ENCODE data around the gene UBA52.
"Not testable (repeated sequence)": the region's sequence is repeated elsewhere in the genome, so short reads cannot be mapped to it uniquely, and the experiment has no call there.

The UBA52 gene

GRCh38 chr19:18571564-18572344, at the start of gene UBA52:
TSS of gene UBA52 (plus strand) at chr19:18571857. CDS start at chr19:18573301, 1,444 bp downstream.
- DNase-seq (ENCODE audit: low spot score), result peak; percentile 99

DNA sequence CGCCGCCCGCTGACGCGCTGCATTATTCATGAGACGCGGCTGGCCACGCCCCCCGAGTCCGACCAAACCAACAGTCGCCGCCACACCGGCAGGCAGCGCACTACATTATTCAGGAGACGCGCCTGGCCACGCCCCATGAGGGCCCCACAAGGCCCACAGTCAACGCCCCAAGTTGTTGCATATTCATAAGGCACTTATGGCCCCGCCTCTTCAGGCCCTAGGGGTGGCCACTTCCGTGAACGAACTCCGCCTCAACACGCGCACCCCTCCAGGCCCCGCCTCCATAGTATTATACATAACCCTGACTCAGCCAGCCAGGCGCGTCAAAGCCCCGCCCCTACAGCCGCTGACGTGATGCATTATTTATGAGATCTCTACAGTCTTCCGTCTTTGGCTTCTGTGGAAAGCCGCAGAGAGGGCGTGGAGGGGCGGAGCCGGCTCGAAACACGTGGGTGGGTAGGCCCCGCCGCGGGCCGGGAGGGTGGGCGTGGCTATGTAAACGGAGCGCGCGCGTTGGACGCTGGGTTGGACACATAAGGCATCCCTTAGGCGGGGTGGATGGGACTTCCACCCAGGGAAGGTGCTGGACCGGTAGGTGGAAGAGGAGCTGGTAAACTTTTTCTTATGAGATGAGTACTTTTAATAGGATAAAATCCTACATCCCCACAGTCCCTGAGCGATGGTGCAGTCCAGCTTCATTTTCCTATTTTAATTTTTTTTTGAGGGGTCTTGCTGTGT, 49.4 kb upstream of the UBA52 start:
- DNase-seq (ENCODE audit: low spot score), result peak; percentile 100

GRCh38 chr19:18522862-18523440, 48.7 kb upstream of the UBA52 start:
- not testable (repeated sequence) for DNase-seq (ENCODE audit: low spot score)

GRCh38 chr19:18523841-18524240, 47.8 kb upstream of the UBA52 start:
- no peak for DNase-seq (ENCODE audit: low spot score)

DNA sequence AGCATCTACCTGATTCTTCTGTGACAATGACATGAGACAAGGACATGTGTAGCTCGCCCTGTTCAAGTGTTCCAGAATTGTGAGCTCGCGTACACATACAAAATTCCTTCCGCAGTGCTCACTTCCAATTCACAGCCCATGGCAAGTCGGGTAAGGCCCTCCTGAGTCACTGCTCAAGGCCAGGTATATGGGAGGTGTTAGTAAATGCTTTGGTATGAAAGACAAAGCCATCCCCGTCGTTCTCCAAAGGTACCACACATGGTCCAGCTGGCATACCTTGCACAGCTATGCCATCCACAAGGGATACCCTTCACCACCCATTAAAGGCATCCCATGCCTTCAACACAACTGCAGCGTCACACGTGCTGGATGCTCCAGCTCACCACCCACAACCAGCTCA, 45.3 kb upstream of the UBA52 start:
- no peak for DNase-seq (ENCODE audit: low spot score)

GRCh38 chr19:18529782-18530181, 41.9 kb upstream of the UBA52 start:
- DNase-seq (ENCODE audit: low spot score), result no peak

DNA sequence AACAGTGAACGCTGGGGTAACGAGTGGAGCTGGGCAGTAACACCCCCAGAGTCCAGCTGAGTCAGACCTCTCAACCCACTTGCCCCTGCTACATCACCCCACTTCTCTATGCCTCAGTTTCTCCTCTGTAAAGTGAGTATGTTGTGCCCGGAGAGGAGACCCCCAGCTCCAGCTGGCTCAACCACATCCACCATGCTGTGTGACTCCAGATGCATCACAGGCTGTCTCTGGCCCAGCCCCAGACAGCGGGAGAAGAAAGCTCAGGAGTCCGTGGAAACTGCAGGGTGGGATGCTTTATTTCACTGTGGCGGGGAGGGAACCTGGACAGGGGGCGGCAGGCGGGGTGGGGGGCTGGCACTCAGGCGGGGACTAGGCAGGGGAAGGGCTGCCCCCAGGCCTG, 40.2 kb upstream of the UBA52 start:
- no peak for DNase-seq (ENCODE audit: low spot score)

- no peak for DNase-seq (ENCODE audit: low spot score)
Observed at GRCh38 chr19:18532168-18532890, 39.3 kb upstream of the UBA52 start.

DNA sequence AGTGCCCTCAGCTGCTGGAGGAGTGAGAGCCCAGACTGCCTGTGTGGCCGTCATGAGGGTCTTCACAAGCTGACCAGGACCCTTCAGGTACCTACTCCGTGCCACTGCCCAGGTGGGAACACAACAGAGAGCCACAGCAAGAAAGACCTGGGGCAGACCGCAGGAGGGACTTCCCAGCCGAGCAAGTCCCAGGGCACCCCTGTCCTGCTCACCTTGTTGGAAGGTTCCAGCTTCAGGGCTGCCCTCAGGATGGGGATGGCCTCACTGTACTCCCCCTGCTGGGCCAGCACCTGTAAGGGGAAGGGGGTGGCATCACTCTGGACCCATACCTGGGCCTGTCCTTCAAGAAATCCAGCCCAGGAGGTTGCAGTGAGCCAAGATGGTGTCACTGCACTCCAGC, 38.6 kb upstream of the UBA52 start:
- DNase-seq (ENCODE audit: low spot score), result no peak

- no peak for DNase-seq (ENCODE audit: low spot score)
Observed at GRCh38 chr19:18536475-18536874, 35.2 kb upstream of the UBA52 start.

DNA sequence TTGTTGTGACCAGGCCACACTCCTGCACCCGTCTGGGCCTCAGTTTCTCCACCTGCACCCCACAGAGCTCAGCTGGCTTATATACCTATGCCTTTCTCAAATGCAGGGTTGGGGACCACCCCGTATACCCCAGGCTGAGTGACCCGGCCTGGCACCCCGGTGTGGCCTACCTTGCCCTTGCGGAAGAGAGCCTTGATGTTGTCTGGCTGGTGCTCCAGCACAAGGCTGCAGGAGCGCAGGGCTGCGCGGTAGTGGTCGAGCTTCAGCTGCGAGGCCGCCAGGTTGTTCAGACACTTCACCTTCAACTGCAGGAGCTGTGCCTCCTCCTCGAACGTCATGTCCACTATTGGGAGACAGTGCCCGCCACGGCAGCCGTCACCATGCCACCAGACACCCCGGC, 34.2 kb upstream of the UBA52 start:
- no peak for DNase-seq (ENCODE audit: low spot score)

DNA sequence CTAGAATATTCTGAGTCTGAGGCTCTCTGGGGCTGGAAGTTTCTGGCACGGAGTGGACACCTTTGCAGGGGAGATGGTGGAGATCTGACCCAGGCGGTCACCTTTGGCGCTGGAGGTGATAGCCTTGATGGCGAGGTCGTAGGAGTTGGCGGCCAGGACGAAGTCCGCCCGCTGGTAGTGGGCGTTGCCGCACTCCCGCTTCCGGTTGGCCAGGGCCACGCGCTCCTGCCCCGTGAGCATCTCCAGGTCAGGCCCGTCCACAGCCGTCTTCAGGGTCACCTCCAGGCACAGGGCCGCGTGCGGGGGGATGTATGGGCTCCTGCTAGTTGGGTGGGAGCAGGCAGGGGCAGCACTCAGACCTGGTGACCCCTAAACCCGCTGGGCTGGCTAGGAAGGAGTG, 33.5 kb upstream of the UBA52 start:
- DNase-seq (ENCODE audit: low spot score), result no peak

DNA sequence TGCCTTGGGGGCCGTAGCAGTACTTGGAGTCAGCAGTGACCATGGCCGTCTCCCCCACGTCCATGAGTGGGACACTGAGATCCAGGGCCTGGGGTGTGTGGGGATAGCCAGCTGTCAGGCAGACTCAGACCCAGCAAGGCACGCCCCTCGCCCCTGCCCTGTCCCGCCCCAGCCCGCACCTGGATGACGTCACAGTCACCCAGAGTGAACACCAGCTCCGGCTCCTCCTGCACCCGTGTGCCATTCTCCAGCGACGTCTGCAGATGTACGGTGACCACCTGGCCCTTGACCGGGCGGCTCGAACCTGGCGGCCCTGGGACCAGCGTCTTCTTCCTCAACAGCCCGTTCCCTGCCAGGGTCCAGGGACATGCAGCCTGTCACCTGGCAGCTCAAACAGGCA, 32.3 kb upstream of the UBA52 start:
- DNase-seq (ENCODE audit: low spot score), result no peak

DNA sequence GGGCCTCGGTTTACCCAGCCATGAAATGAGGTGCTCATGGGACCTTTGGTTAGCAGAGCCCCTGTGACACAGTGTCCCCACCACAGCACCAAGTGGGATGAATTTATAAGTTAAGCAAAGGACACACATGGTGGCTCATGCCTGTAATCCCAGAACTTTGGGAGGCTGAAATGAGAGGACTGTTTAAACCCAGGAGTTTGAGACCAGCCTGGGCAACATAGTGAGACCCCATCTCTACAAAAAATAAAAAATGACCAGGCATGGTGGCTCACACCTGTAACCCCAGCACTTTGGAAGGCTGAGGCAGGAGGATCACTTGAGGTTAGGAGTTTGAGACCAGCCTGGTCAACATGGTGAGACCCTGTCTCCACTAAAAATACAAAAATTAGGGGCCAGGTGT, 31.5 kb upstream of the UBA52 start:
- not testable (repeated sequence) for DNase-seq (ENCODE audit: low spot score)

DNA sequence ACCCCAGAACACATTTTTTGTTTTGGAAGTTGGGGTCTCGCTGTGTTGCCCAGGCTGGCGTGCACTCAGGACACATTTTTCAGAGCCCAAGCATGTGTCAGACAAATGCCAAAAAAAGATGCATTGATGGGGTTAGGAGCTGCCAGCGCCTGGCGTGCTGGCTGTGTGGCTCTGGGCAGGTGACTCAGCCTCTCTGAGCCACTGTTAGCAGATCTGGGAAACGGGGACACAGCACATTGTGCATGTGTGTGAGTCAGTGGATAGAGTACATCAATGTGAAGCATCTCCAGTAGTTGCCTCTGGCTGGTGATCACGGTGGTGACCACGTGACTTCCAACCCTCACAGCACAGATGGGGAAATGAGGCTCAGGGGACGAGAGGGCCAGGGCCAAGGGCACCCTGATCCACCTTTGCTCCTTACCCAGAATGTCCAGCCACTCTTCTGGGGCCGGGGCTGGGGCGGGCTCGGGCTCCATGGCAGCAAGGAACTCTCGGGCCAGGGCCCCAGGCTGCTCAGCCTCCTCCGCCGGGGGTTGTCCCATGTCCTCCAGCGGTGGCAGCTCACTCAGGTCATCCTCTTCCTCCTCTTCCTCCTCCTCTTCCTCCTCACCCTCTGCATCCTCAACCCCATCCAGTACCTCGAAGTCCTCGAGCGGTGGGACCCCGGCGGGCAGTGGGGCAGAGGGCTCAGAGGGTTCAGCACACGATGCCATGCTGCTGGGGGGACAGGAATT, 30.2 kb upstream of the UBA52 start:
- no peak for DNase-seq (ENCODE audit: low spot score)

GRCh38 chr19:18541992-18542940, 29.4 kb upstream of the UBA52 start:
- DNase-seq (ENCODE audit: low spot score), result no peak

DNA sequence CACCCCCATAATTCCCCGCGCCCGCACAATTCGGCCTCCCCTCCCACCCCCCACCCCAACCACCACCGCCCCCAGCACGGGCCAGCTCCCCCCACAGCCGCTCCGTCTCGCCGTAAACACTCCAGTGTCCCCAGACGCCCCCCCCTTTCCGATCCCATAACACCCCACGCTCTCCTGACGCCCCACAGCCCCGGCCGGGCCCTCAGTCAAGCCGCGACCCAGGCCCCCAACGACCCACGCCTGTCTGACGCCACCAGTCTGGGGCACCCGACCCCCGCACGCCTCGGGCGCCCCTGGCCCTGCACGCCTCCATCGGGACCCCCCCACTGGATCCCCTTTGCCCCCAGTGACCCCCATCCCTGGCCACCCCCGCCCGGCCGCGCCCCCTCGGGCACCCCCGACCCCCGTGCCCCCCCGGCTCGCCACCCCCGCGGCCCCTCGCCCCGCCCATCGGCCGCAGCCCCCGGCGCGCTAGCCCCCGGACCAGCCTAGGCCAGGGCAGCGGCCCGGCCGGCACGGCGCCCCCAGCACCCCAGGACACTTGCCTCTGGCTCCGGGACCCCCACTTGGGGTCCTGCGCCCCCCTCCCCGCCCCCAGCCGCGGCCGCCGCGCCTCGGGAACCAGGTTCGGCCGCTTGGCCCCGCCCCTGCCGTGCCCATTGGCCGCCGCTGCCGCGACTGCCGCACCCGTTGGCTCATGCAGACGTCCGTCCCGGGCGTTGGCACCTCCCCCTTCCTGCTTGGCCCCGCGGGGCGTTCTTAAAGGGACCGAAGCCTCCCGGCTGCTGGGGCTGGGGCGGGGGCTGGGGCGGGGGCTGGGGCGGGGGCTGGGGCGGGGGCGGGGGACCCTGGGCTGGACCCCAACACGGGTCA, 28.5 kb upstream of the UBA52 start, which contains the start of gene FKBP8:
Gene FKBP8, minus strand, starts transcription at position 633 of the 873 bp plus-strand sequence. CDS start 1,603 bp downstream, outside the sequence.
- DNase-seq (ENCODE audit: low spot score), result peak; percentile 95

GRCh38 chr19:18543814-18544475, 27.7 kb upstream of the UBA52 start:
- DNase-seq (ENCODE audit: low spot score), result no peak

GRCh38 chr19:18551631-18552030, 20.0 kb upstream of the UBA52 start:
- DNase-seq (ENCODE audit: low spot score), result no peak
